Mesenchymal stem cell (in vitro differentiated cells and primary cell): ENCODE data around the gene PKP4.
A peak's percentile ranks its signal among the peaks of the same experiment; 100 is the strongest.

Experiments
- DNase-seq: peaks from one replicate; pipeline ENCODE4 v3.0.0-alpha.2; 2013
- H2AFZ ChIP-seq: one replicate; pipeline ENCODE4 v1.6.1; 2013; ENCODE audit warnings: low read depth, mild to moderate bottlenecking, control low read depth, inconsistent platforms, low read length, moderate library complexity
- H2AK5ac ChIP-seq: 2 replicates; pipeline ENCODE4 v1.6.1; 2013; ENCODE audit warnings: low read length, moderate library complexity, mild to moderate bottlenecking, inconsistent platforms; ENCODE audit not compliant: severe bottlenecking
- H2BK120ac ChIP-seq: one replicate; pipeline ENCODE4 v1.6.1; 2013; ENCODE audit warnings: low read depth, mild to moderate bottlenecking, inconsistent platforms, low read length, moderate library complexity
- H2BK12ac ChIP-seq, 2 experiments: one replicate each; pipeline ENCODE4 v1.6.1; 2013; ENCODE audit warnings: inconsistent platforms in 2 of 2, low read length in 2 of 2, mild to moderate bottlenecking in 2 of 2, moderate library complexity in 2 of 2, control low read depth in 1 of 2
- H2BK15ac ChIP-seq: one replicate; pipeline ENCODE4 v1.6.1; 2013; ENCODE audit warnings: mild to moderate bottlenecking, low read depth, inconsistent platforms; ENCODE audit not compliant: poor library complexity, severe bottlenecking
- H2BK5ac ChIP-seq: 2 replicates; pipeline ENCODE4 v1.6.1; 2013; ENCODE audit warnings: low read depth, mild to moderate bottlenecking, low read length, control low read depth, inconsistent platforms; ENCODE audit not compliant: poor library complexity, severe bottlenecking
- H3K14ac ChIP-seq, 2 experiments: one replicate each; pipeline ENCODE4 v1.6.1; 2013; ENCODE audit warnings: inconsistent platforms in 2 of 2, low read length in 2 of 2, control low read depth in 1 of 2, mild to moderate bottlenecking in 1 of 2, moderate library complexity in 1 of 2
- H3K18ac ChIP-seq, 2 experiments: one replicate each; pipeline ENCODE4 v1.6.1; 2013; ENCODE audit warnings: inconsistent platforms in 2 of 2, low read length in 2 of 2, control low read depth in 1 of 2, low read depth in 1 of 2, mild to moderate bottlenecking in 1 of 2
- H3K23ac ChIP-seq, 2 experiments: one replicate each; pipeline ENCODE4 v1.6.1; 2013; ENCODE audit warnings: inconsistent platforms in 2 of 2, low read length in 2 of 2, mild to moderate bottlenecking in 2 of 2, moderate library complexity in 2 of 2, control low read depth in 1 of 2
- H3K27ac ChIP-seq: 2 replicates; pipeline ENCODE4 v1.5.1; 2013; ENCODE audit warnings: mild to moderate bottlenecking, moderate library complexity, low read length, control low read depth, inconsistent platforms; ENCODE audit not compliant: poor library complexity, severe bottlenecking
- H3K27me3 ChIP-seq, 2 experiments: 2 replicates each; pipeline versions ENCODE4 v1.6.1 to v1.7.0; 2013; ENCODE audit warnings: low read length in 2 of 2, mild to moderate bottlenecking in 2 of 2, moderate library complexity in 2 of 2, control low read depth in 1 of 2, inconsistent platforms in 1 of 2; ENCODE audit not compliant: control insufficient read depth in 1 of 2, insufficient read depth in 1 of 2
- H3K36me3 ChIP-seq, 2 experiments: 2 replicates each; pipeline versions ENCODE4 v1.6.1 to v1.7.0; 2013; ENCODE audit warnings: low read length in 2 of 2, control low read depth in 1 of 2, inconsistent platforms in 1 of 2, low read depth in 1 of 2, mild to moderate bottlenecking in 1 of 2; ENCODE audit not compliant: insufficient read depth in 2 of 2, control insufficient read depth in 1 of 2
- H3K4ac ChIP-seq, 2 experiments: one replicate each; pipeline ENCODE4 v1.6.1; 2013; ENCODE audit warnings: inconsistent platforms in 2 of 2, low read length in 2 of 2, mild to moderate bottlenecking in 2 of 2, moderate library complexity in 2 of 2, control low read depth in 1 of 2, low read depth in 1 of 2
- H3K4me1 ChIP-seq: 2 replicates; pipeline ENCODE4 v1.6.1; 2013; ENCODE audit warnings: low read depth, low read length, control low read depth; ENCODE audit not compliant: control insufficient read depth, insufficient read depth
- H3K4me2 ChIP-seq: 2 replicates; pipeline ENCODE4 v1.6.1; 2013; ENCODE audit warnings: low read length, mild to moderate bottlenecking, inconsistent platforms; ENCODE audit not compliant: poor library complexity, severe bottlenecking
- H3K4me3 ChIP-seq, 2 experiments: 2 replicates each; pipeline versions ENCODE4 v1.5.1 to v1.7.0; 2013; ENCODE audit warnings: low read length in 2 of 2, mild to moderate bottlenecking in 2 of 2, control low read depth in 1 of 2, low read depth in 1 of 2; ENCODE audit not compliant: insufficient read depth in 1 of 2
- H3K79me1 ChIP-seq: replicated peaks from 2 replicates; pipeline ENCODE4 v1.6.1; 2013; ENCODE audit warnings: mild to moderate bottlenecking, control low read depth, low read length, inconsistent platforms; ENCODE audit not compliant: poor library complexity, severe bottlenecking
- H3K9ac ChIP-seq: 2 replicates; pipeline ENCODE4 v1.7.0; 2013; ENCODE audit warnings: mild to moderate bottlenecking, low read length, moderate library complexity
- H3K9me3 ChIP-seq: 2 replicates; pipeline ENCODE4 v1.7.0; 2013; ENCODE audit warnings: mild to moderate bottlenecking, low read length; ENCODE audit not compliant: control insufficient read depth
- H4K8ac ChIP-seq: one replicate; pipeline ENCODE4 v1.6.1; 2013; ENCODE audit warnings: inconsistent platforms, mild to moderate bottlenecking, low read length, moderate library complexity
- H4K91ac ChIP-seq: one replicate; pipeline ENCODE4 v1.6.1; 2013; ENCODE audit warnings: mild to moderate bottlenecking, low read length, inconsistent platforms
- WGBS: methylation state at CpG from one replicate; pipeline ENCODE4 v1.1.7; 2013; ENCODE audit warnings: mixed read lengths; 5-methylcytosine and 5-hydroxymethylcytosine counted together

Gene PKP4

GRCh38 chr2:158637357-158637756 is 180.6 kb downstream of the PKP4 start:
- no peak overlapping the region for H3K27ac ChIP-seq
- H3K36me3 ChIP-seq: peaks cover 16 to 38% of the 10 kb centered on the region in 2 experiments
- 93% methylated on average over 5 of the region's 7 CpGs for WGBS
- peak; percentile 19 for DNase-seq
- H3K4ac ChIP-seq: no peak overlapping the region
- H2BK120ac ChIP-seq: no peak overlapping the region
- no peak overlapping the region for H2AFZ ChIP-seq
- no peak overlapping the region for H3K23ac ChIP-seq
- no peak overlapping the region for H2BK15ac ChIP-seq
- H3K9ac ChIP-seq: no peak overlapping the region
- no peaks in the 10 kb centered on the region for H3K4me1 ChIP-seq
- H4K8ac ChIP-seq: no peak overlapping the region
- no peak overlapping the region for H2BK12ac ChIP-seq
- no peak overlapping the region for H2BK5ac ChIP-seq
- H3K27me3 ChIP-seq: no peaks in the 10 kb centered on the region
- H3K4me2 ChIP-seq: no peak overlapping the region
- H4K91ac ChIP-seq: no peak overlapping the region
- H3K4me3 ChIP-seq: no peak overlapping the region
- H3K9me3 ChIP-seq: no peaks in the 10 kb centered on the region
- no peak overlapping the region for H3K18ac ChIP-seq
- H2AK5ac ChIP-seq: no peak overlapping the region
- H3K14ac ChIP-seq: no peak overlapping the region
- peaks cover 4% of the 10 kb centered on the region for H3K79me1 ChIP-seq

DNA sequence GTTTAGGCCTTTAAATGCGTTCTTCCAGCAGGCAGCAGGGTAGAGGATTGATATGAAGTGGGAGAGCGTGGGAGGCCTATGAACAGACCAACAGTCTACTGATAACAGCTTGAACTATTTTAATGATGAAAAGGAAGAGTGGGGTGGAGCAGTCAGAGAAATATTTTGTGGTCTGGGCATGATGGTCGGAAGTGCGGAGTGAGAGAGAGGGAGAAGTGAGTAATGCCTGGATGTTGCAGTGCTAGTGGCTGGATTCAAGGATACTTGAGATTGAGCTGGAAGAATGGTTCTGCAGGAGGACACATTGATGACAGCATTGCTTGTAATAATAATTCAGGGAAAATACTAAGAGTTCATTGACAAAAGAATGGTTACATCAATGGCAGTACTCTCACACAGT is 187.4 kb downstream of the PKP4 start:
- no peak overlapping the region for H2BK12ac ChIP-seq
- no peak overlapping the region for H2BK120ac ChIP-seq
- H2AFZ ChIP-seq: no peak overlapping the region
- H3K4me1 ChIP-seq: no peaks in the 10 kb centered on the region
- no peak overlapping the region for H3K14ac ChIP-seq
- no peak overlapping the region for H3K27ac ChIP-seq
- peaks cover 5% of the 10 kb centered on the region for H3K79me1 ChIP-seq
- H3K36me3 ChIP-seq: peaks cover 13 to 15% of the 10 kb centered on the region in 2 experiments
- no peak overlapping the region for H3K23ac ChIP-seq
- 36% methylated on average over 4 of the region's 4 CpGs for whole genome bisulfite sequencing
- DNase-seq: peak; percentile 78
- no peak overlapping the region for H4K8ac ChIP-seq
- no peak overlapping the region for H4K91ac ChIP-seq
- H3K18ac ChIP-seq: no peak overlapping the region
- no peaks in the 10 kb centered on the region for H3K27me3 ChIP-seq
- no peak overlapping the region for H2BK15ac ChIP-seq
- H2AK5ac ChIP-seq: no peak overlapping the region
- H3K9ac ChIP-seq: no peak overlapping the region
- no peak overlapping the region for H3K4me2 ChIP-seq
- no peak overlapping the region for H2BK5ac ChIP-seq
- no peak overlapping the region for H3K4ac ChIP-seq
- H3K9me3 ChIP-seq: no peaks in the 10 kb centered on the region
- H3K4me3 ChIP-seq: no peak overlapping the region

GRCh38 chr2:158645299-158645698 is 188.5 kb downstream of the PKP4 start:
- Histone ChIP-seq H3K23ac (no peak overlapping the region), H3K79me1 (peaks cover 5% of the 10 kb centered on the region), H3K9ac (no peak overlapping the region), H3K4me2 (no peak overlapping the region), H4K8ac (no peak overlapping the region), H3K4ac (no peak overlapping the region), H2AFZ (no peak overlapping the region), H2AK5ac (no peak overlapping the region), H3K18ac (no peak overlapping the region), H3K36me3 (peaks cover 15 to 16% of the 10 kb centered on the region in 2 experiments), H4K91ac (no peak overlapping the region), H3K9me3 (no peaks in the 10 kb centered on the region), H2BK12ac (no peak overlapping the region), H3K27ac (no peak overlapping the region), H2BK5ac (no peak overlapping the region), H3K14ac (no peak overlapping the region), H2BK120ac (no peak overlapping the region), H3K27me3 (no peaks in the 10 kb centered on the region), H3K4me3 (no peak overlapping the region), H3K4me1 (no peaks in the 10 kb centered on the region), H2BK15ac (no peak overlapping the region)
- 99% methylated on average over 5 of the region's 6 CpGs for WGBS
- DNase-seq: no peak

DNA sequence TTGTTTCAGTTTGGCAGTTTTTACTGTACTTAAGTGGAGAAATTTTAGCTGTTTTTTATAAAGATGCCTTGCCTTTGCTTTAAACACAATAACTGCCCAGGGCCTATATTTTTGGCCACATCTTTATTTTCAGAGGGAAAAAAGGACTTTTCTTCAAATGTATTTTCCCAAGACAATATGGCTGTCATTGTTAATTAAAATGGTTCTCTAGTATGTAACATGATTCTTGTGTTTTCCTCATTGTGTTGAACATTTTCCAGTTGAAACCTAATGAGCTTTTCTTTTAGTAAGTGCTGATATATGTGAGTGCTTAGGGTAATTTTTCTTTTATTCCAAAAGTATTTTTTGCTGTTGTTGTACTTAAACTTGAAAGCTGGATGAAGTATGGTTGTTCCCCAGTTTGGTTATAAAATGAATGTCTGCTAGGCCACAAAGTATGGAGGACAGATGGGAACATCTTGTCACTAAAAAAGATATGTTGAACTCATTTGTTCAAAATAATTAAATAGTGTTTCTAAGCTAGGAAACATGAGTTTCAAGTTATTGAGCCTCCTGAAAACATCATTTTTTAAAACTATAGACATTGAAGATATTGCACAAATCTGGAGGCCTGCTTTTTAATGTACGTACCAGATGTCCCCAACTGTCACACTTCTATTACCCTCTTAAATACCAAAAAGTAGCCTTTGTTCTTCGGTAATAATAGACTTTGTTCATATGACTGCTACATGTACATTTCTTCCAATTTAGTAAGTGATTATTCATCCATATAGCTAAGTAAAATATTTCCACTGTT is 190.9 kb downstream of the PKP4 start:
- H3K4me2 ChIP-seq: no peak overlapping the region
- H2AK5ac ChIP-seq: no peak overlapping the region
- H4K8ac ChIP-seq: no peak overlapping the region
- peaks cover 5 to 26% of the 10 kb centered on the region in 2 experiments for H3K36me3 ChIP-seq
- no peak overlapping the region for H2BK15ac ChIP-seq
- no peak overlapping the region for H2BK12ac ChIP-seq
- no peak overlapping the region for H2BK5ac ChIP-seq
- no peak overlapping the region for H3K14ac ChIP-seq
- no peak overlapping the region for H4K91ac ChIP-seq
- no peak overlapping the region for H3K23ac ChIP-seq
- no peak overlapping the region for H3K18ac ChIP-seq
- DNase-seq: no peak
- no peak overlapping the region for H3K9ac ChIP-seq
- H3K4me3 ChIP-seq: no peak overlapping the region
- WGBS: 100% methylated on average over 2 of the region's 2 CpGs
- H3K4me1 ChIP-seq: peaks cover 3% of the 10 kb centered on the region
- no peaks in the 10 kb centered on the region for H3K9me3 ChIP-seq
- no peak overlapping the region for H2BK120ac ChIP-seq
- no peak overlapping the region for H2AFZ ChIP-seq
- H3K79me1 ChIP-seq: peaks cover 11% of the 10 kb centered on the region
- no peaks in the 10 kb centered on the region for H3K27me3 ChIP-seq
- no peak overlapping the region for H3K4ac ChIP-seq
- H3K27ac ChIP-seq: no peak overlapping the region
